Endothelial cell of umbilical vein (primary cell): ENCODE measurements around the gene RPL39L. TPM values are rescaled to one million over a fixed set of nuclear protein-coding genes. Genes with fewer than 3 reads are reported as not detected.

ENCODE experiments used
- BruUV-seq: library from RNA; stranded (reverse); fragments of 400-500 nt; replicated peaks from 2 replicates; lab custom pipeline; 2021; lab: Mats Ljungman, UMichigan
- CTCF ChIA-PET: fragments of 300-600, 350-600 bp; sonication (Branson Sonifier 250); formaldehyde crosslinking; loops from one replicate; lab custom pipeline; 2021; ENCODE audit warnings: antibody characterized with exemption, inconsistent platforms; lab: Charles Lee
- POLR2A ChIA-PET: fragments of 300-600, 350-600 bp; sonication (Branson Sonifier 250); formaldehyde crosslinking; loops from one replicate; lab custom pipeline; 2021; ENCODE audit warnings: antibody characterized with exemption, inconsistent platforms; lab: Charles Lee
- DNase-seq: peaks from one replicate; pipeline ENCODE4 v3.0.0-alpha.2; 2011; ENCODE audit warnings: low read depth, low spot score
- FAIRE-seq: peaks from 2 replicates; lab custom pipeline; 2011; peaks lifted over from hg19 to GRCh38; lab: Jason Lieb, UNC
- H2AFZ ChIP-seq: 2 replicates; pipeline ENCODE4 v1.6.0; 2012; ENCODE audit warnings: low read depth, low read length, control low read depth, inconsistent platforms
- H3K27ac ChIP-seq: 2 replicates; pipeline ENCODE4 v1.5.1; 2011; ENCODE audit warnings: low read depth, mild to moderate bottlenecking, control low read depth, low read length, moderate library complexity; ENCODE audit not compliant: insufficient read depth
- H3K27me3 ChIP-seq, 2 experiments: 2 replicates each; pipeline versions ENCODE4 v1.6.0 to v1.6.1; 2011; ENCODE audit warnings: low read length in 2 of 2, mixed read lengths in 1 of 2; ENCODE audit not compliant: control insufficient read depth in 2 of 2, insufficient read depth in 2 of 2
- H3K36me3 ChIP-seq, 2 experiments: 2 replicates in 1 of 2; 3 replicates in 1 of 2; pipeline ENCODE4 v1.5.1; 2011; ENCODE audit warnings: low read length in 2 of 2, mild to moderate bottlenecking in 1 of 2, moderate library complexity in 1 of 2; ENCODE audit not compliant: control insufficient read depth in 2 of 2, insufficient read depth in 2 of 2; ENCODE audit errors: extremely low read depth in 1 of 2
- H3K4me1 ChIP-seq: 3 replicates; pipeline ENCODE4 v1.5.1; 2011; ENCODE audit warnings: mild to moderate bottlenecking, low read length; ENCODE audit not compliant: control insufficient read depth, insufficient read depth; ENCODE audit errors: extremely low read depth
- H3K4me2 ChIP-seq: 2 replicates; pipeline ENCODE4 v1.6.1; 2011; ENCODE audit warnings: low read length, control low read depth, mixed read lengths; ENCODE audit not compliant: insufficient read depth
- H3K4me3 ChIP-seq, 3 experiments: fragments of 200-600 bp in 1 of 3; sonication (generic), shearing (Covaris generic) in 1 of 3; replicated peaks in 1 of 3; 2 replicates each; pipeline ENCODE4 v1.5.1; 2011 to 2016; ENCODE audit warnings: control low read depth in 3 of 3, low read length in 3 of 3, mild to moderate bottlenecking in 2 of 3, inconsistent platforms in 1 of 3, low read depth in 1 of 3, moderate library complexity in 1 of 3; ENCODE audit not compliant: insufficient read depth in 1 of 3
- H3K79me2 ChIP-seq: 2 replicates; pipeline ENCODE4 v1.6.0; 2012; ENCODE audit warnings: low read length, inconsistent platforms; ENCODE audit not compliant: control insufficient read depth, insufficient read depth
- H3K9ac ChIP-seq: replicated peaks from 2 replicates; pipeline ENCODE3; 2011; ENCODE audit warnings: low read length, control low read depth; ENCODE audit not compliant: insufficient read depth; ENCODE audit errors: extremely low read depth
- H3K9me1 ChIP-seq: replicated peaks from 3 replicates; pipeline ENCODE4 v1.6.0; 2011; ENCODE audit warnings: mild to moderate bottlenecking, low read length; ENCODE audit not compliant: control insufficient read depth, insufficient read depth; ENCODE audit errors: extremely low read depth
- H3K9me3 ChIP-seq: replicated peaks from 2 replicates; pipeline ENCODE4 v1.5.1; 2012; ENCODE audit warnings: low read length, inconsistent platforms; ENCODE audit not compliant: control insufficient read depth, insufficient read depth
- H4K20me1 ChIP-seq: replicated peaks from 2 replicates; pipeline ENCODE3; 2011; ENCODE audit warnings: mild to moderate bottlenecking, low read length; ENCODE audit not compliant: control insufficient read depth, insufficient read depth; ENCODE audit errors: extremely low read depth
- CTCF ChIP-seq, 2 donors: IDR thresholded peaks; 1 replicate in 1 of 2; 2 replicates in 1 of 2; pipeline ENCODE4 v1.5.1; 2011; ENCODE audit warnings: low read length in 2 of 2, mild to moderate bottlenecking in 2 of 2, moderate library complexity in 2 of 2, control low read depth in 1 of 2, inconsistent platforms in 1 of 2, low read depth in 1 of 2; ENCODE audit not compliant: insufficient read depth in 1 of 2; ENCODE audit errors: extremely low read depth in 1 of 2
- EZH2 ChIP-seq: IDR thresholded peaks from 2 replicates; pipeline ENCODE4 v1.6.1; 2012; ENCODE audit warnings: borderline replicate concordance, low read depth, mild to moderate bottlenecking, moderate library complexity, low read length, inconsistent platforms; ENCODE audit not compliant: severe bottlenecking
- FOS ChIP-seq: IDR thresholded peaks from 2 replicates; pipeline ENCODE4 v1.6.1; 2011; ENCODE audit warnings: mild to moderate bottlenecking, low read length, moderate library complexity, borderline replicate concordance; ENCODE audit not compliant: insufficient read depth
- GATA2 ChIP-seq: IDR thresholded peaks from 2 replicates; pipeline ENCODE4 v1.7.0; 2011; ENCODE audit warnings: low read depth, mild to moderate bottlenecking, moderate library complexity, mixed read lengths, low read length; ENCODE audit not compliant: insufficient read length, insufficient read depth
- JUN ChIP-seq: IDR thresholded peaks from 2 replicates; pipeline ENCODE4 v1.6.1; 2011; ENCODE audit warnings: borderline replicate concordance, low read depth; ENCODE audit not compliant: insufficient read length, insufficient read depth
- MAX ChIP-seq: IDR thresholded peaks from 2 replicates; pipeline ENCODE4 v1.6.1; 2011; ENCODE audit not compliant: insufficient read depth, insufficient read length
- MYC ChIP-seq: IDR thresholded peaks from one replicate; pipeline ENCODE4 v1.6.1; 2011; ENCODE audit warnings: mild to moderate bottlenecking, low read depth, low read length
- POLR2A ChIP-seq: IDR thresholded peaks from 2 replicates; pipeline ENCODE4 v1.6.1; 2012; ENCODE audit warnings: low read depth, mild to moderate bottlenecking, control low read depth, low read length
- POLR2AphosphoS5 ChIP-seq: IDR thresholded peaks from 2 replicates; pipeline ENCODE4 v1.6.1; 2012; ENCODE audit warnings: low read depth, mild to moderate bottlenecking, control low read depth, low read length, moderate library complexity; ENCODE audit not compliant: insufficient read depth
- dilution Hi-C: fragments of 300-500 bp; cut with MboI; formaldehyde crosslinking; loops from one replicate; pipeline ENCODE4 v1.15.0; 2019; ENCODE audit warnings: low sequenced_read_pairs; ENCODE audit not compliant: extremely low pct_ligation_motif_present
- intact Hi-C: fragments of 100-400 bp; cut with micrococcal nuclease; formaldehyde crosslinking; loops from one replicate; pipeline ENCODE4 v1.10.0; 2022
- polyA plus RNA-seq, 4 experiments: library from polyadenylated mRNA; depleted of rRNA in 3 of 4; stranded (reverse) in 3 of 4; unstranded in 1 of 4; fragments of >200 nt; gene quantifications; 2 replicates each; pipeline versions ENCODE4 v1.2.1 to v1.2.3, GENCODE V29; 2011 to 2012; ENCODE audit warnings: missing spikeins in 1 of 4
- total RNA-seq: library from RNA; stranded (reverse); gene quantifications from 2 replicates; pipeline ENCODE4 v1.2.3, GENCODE V29; 2021

Gene RPL39L
- total and polyA plus RNA-seq, 2 donors (not counting 3 experiments of a cell fraction or from before 2014, with no cell fraction given) = 14.3 to 22.3 TPM

- peak overlapping the region; percentile 62 for H2AFZ ChIP-seq
- dilution Hi-C loops = no loop called here
- no peaks in the 10 kb centered on the region for H3K9me3 ChIP-seq
- H3K4me3 ChIP-seq = peak overlapping the region in 1 of 3 experiments; percentile 41
- peaks cover 11% of the 10 kb centered on the region for H3K79me2 ChIP-seq
- peak; percentile 69 for FAIRE-seq
- DNase-seq = peak; percentile 83
- H3K36me3 ChIP-seq = no peaks in the 10 kb centered on the region
- H3K27me3 ChIP-seq = no peaks in the 10 kb centered on the region
- peak overlapping the region; percentile 17 for H3K9ac ChIP-seq
- H3K4me1 ChIP-seq = peaks cover 11% of the 10 kb centered on the region
- no peaks in the 10 kb centered on the region for H4K20me1 ChIP-seq
- H3K27ac ChIP-seq = peak overlapping the region; percentile 40
- ChIA-PET POLR2A (no interaction called here), CTCF (interaction anchor here (0.7 to 4.4 kb wide), 4 partner anchors 9 to 35 kb away, joined by 3 to 36 read pairs (median 18); partner anchors contain the start of gene RPL39L)
- H3K9me1 ChIP-seq = no peaks in the 10 kb centered on the region
- no TSS peak for BruUV-seq
- TF ChIP-seq JUN = peak; percentile 80
- no peak for TF ChIP-seq POLR2AphosphoS5
- no peak for TF ChIP-seq POLR2A
- TF ChIP-seq MAX = no peak
- TF ChIP-seq EZH2 = no peak
- TF ChIP-seq GATA2 = peak; percentile 64
- TF ChIP-seq CTCF (IDR thresholded peaks at IDR 0.05; ENCODE audit: extremely low read depth in 1 of 2, insufficient read depth in 1 of 2, low read depth in 1 of 2, low read length in 2 of 2) = no peak
- peak; percentile 78 for TF ChIP-seq FOS
- no peak for TF ChIP-seq MYC
- H3K4me2 ChIP-seq = peak overlapping the region; percentile 92
- intact Hi-C loops = no loop called here
Observed at GRCh38 chr3:187130346-187131066, 8.8 kb downstream of the RPL39L start.
